ENCODE results near the gene TRIM24.

- TF ChIP-seq POLR2A (IDR thresholded peaks at IDR 0.05) (no peak), CTCF (IDR thresholded peaks at IDR 0.05) (no peak)
These were observed 15.3 kb downstream of the TRIM24 start for GRCh38 chr7:138475377-138475776.
